Caco-2 (cell line): ENCODE measurements around the gene CNTN2. TPM values are rescaled to one million over a fixed set of nuclear protein-coding genes. Genes with fewer than 3 reads are reported as not detected.

Experiments used
- BruUV-seq: library from RNA; stranded (reverse); fragments of 400-500 nt; replicated peaks from 2 replicates; lab custom pipeline; 2021; lab: Mats Ljungman, UMichigan
- CTCF ChIA-PET: fragments of 300-600 bp; sonication (Branson Sonifier 250); formaldehyde crosslinking; loops from one replicate; lab custom pipeline; 2022; ENCODE audit warnings: antibody characterized with exemption; lab: Charles Lee
- POLR2A ChIA-PET: fragments of 300-600 bp; sonication (Branson Sonifier 250); formaldehyde crosslinking; loops from one replicate; lab custom pipeline; 2022; ENCODE audit warnings: antibody characterized with exemption; lab: Charles Lee
- DNase-seq, 2 experiments: peaks; one replicate each; pipeline versions ENCODE4 v3.0.0 to v3.0.0-alpha.2; 2020 to 2022
- H3K27me3 ChIP-seq: replicated peaks from 2 replicates; pipeline ENCODE4 v1.6.0; 2011; ENCODE audit warnings: low read length; ENCODE audit not compliant: control insufficient read depth, insufficient read depth
- H3K36me3 ChIP-seq: 2 replicates; pipeline ENCODE4 v1.5.1; 2011; ENCODE audit warnings: low read length; ENCODE audit not compliant: control insufficient read depth, insufficient read depth
- H3K4me1 ChIP-seq: fragments of 250-450 bp; sonication (Bioruptor Pico); 2 replicates; pipeline ENCODE4 v1.5.1; 2020; ENCODE audit warnings: mild to moderate bottlenecking
- H3K4me3 ChIP-seq: 2 replicates; pipeline ENCODE4 v1.5.1; 2011; ENCODE audit warnings: low read depth, mild to moderate bottlenecking, control low read depth, low read length
- H3K9me3 ChIP-seq: fragments of 250-450 bp; sonication (Bioruptor Pico); 2 replicates; pipeline ENCODE4 v1.5.1; 2020; ENCODE audit warnings: mild to moderate bottlenecking, moderate library complexity
- H3K27ac Mint-ChIP-seq: one replicate; pipeline ENCODE4 v1.8.0; 2022; ENCODE audit warnings: mixed read lengths; ENCODE audit not compliant: unreplicated experiment
- H3K27me3 Mint-ChIP-seq: one replicate; pipeline ENCODE4 v1.8.0; 2022; ENCODE audit warnings: mixed read lengths; ENCODE audit not compliant: insufficient read depth, unreplicated experiment
- H3K36me3 Mint-ChIP-seq: one replicate; pipeline ENCODE4 v1.8.0; 2022; ENCODE audit warnings: mild to moderate bottlenecking, mixed read lengths; ENCODE audit not compliant: insufficient read depth, unreplicated experiment
- H3K4me1 Mint-ChIP-seq: one replicate; pipeline ENCODE4 v1.8.0; 2022; ENCODE audit warnings: low read depth, mixed read lengths; ENCODE audit not compliant: unreplicated experiment
- H3K4me3 Mint-ChIP-seq: one replicate; pipeline ENCODE4 v1.8.0; 2022; ENCODE audit warnings: mild to moderate bottlenecking, moderate library complexity, mixed read lengths; ENCODE audit not compliant: unreplicated experiment
- H3K9me3 Mint-ChIP-seq: one replicate; pipeline ENCODE4 v1.8.0; 2022; ENCODE audit warnings: mixed read lengths; ENCODE audit not compliant: unreplicated experiment
- CTCF ChIP-seq, 2 experiments: fragments of 200-600 bp in 1 of 2; IDR thresholded peaks; 1 replicate in 1 of 2; 2 replicates in 1 of 2; pipeline versions ENCODE4 v1.5.1 to v1.8.0; 2011 to 2022; ENCODE audit warnings: antibody characterized with exemption in 1 of 2, control low read depth in 1 of 2, inconsistent platforms in 1 of 2, low read depth in 1 of 2, low read length in 1 of 2, mild to moderate bottlenecking in 1 of 2, moderate library complexity in 1 of 2; ENCODE audit not compliant: insufficient read depth in 1 of 2, severe bottlenecking in 1 of 2, unreplicated experiment in 1 of 2
- intact Hi-C: fragments of 100-400 bp; cut with micrococcal nuclease; formaldehyde crosslinking; loops from one replicate; pipeline ENCODE4 v1.10.0; 2022; ENCODE audit not compliant: unreplicated experiment
- total RNA-seq: library from RNA; stranded (reverse); gene quantifications from 2 replicates; pipeline ENCODE4 v1.2.3, GENCODE V29; 2022

CNTN2 gene
- total RNA-seq, 1 experiment from 2014 or later, result not detected

- H3K4me3 Mint-ChIP-seq, result no peak overlapping the region
- no peak for DNase-seq
- Histone ChIP-seq H3K36me3 (no peaks in the 10 kb centered on the region), H3K27me3 (peaks cover 1% of the 10 kb centered on the region; the same call in 1 of the 2 replicates), H3K4me3 (no peak overlapping the region), H3K4me1 (no peaks in the 10 kb centered on the region), H3K9me3 (no peaks in the 10 kb centered on the region)
- ChIA-PET POLR2A (no interaction called here), CTCF (no interaction called here)
- TF ChIP-seq CTCF (IDR thresholded peaks at IDR 0.05; ENCODE audit: insufficient read depth in 1 of 2, low read depth in 1 of 2, low read length in 1 of 2, severe bottlenecking in 1 of 2, unreplicated experiment in 1 of 2), result no peak
- no peaks in the 10 kb centered on the region for H3K36me3 Mint-ChIP-seq
- peaks cover 7% of the 10 kb centered on the region for H3K4me1 Mint-ChIP-seq
- BruUV-seq, result no TSS peak
- H3K9me3 Mint-ChIP-seq, result no peaks in the 10 kb centered on the region
- H3K27ac Mint-ChIP-seq, result no peak overlapping the region
- H3K27me3 Mint-ChIP-seq, result peaks cover 17% of the 10 kb centered on the region
- intact Hi-C loops, result no loop called here
These were observed 1.7 kb downstream of the CNTN2 start for GRCh38 chr1:205044741-205045140.

DNA sequence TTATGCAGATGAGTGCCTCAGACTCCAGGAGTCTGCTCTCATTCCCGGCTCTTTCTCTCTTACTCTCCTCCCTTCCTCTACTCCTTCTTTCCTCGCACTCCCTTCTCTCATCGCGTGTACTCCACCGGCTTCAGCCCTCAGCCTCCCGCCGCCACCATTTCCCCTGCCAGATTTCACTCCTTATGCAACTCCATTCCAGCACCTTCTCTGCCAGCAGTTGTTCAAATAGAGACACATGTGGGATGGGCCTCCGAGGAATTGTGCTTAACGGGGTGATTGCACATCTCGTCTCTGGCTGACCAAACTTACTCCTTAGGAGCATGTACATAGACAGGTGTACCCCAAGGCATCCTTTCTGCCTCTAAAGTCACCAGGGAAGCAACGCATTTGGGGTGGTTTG lies 2.1 kb downstream of the CNTN2 start:
- Mint-ChIP-seq H3K36me3 (no peaks in the 10 kb centered on the region), H3K4me1 (peaks cover 7% of the 10 kb centered on the region), H3K27ac (no peak overlapping the region), H3K9me3 (no peaks in the 10 kb centered on the region), H3K27me3 (peaks cover 14% of the 10 kb centered on the region), H3K4me3 (no peak overlapping the region)
- H3K9me3 ChIP-seq, result no peaks in the 10 kb centered on the region
- DNase-seq, result no peak
- no peak for TF ChIP-seq CTCF (IDR thresholded peaks at IDR 0.05; ENCODE audit: insufficient read depth in 1 of 2, low read depth in 1 of 2, low read length in 1 of 2, severe bottlenecking in 1 of 2, unreplicated experiment in 1 of 2)
- POLR2A ChIA-PET, result no interaction called here
- no TSS peak for BruUV-seq
- peaks cover 1% of the 10 kb centered on the region; the same call in 1 of the 2 replicates for H3K27me3 ChIP-seq
- H3K4me1 ChIP-seq, result no peaks in the 10 kb centered on the region
- CTCF ChIA-PET, result no interaction called here
- no peaks in the 10 kb centered on the region for H3K36me3 ChIP-seq
- no peak overlapping the region for H3K4me3 ChIP-seq
- intact Hi-C loops, result no loop called here

DNA sequence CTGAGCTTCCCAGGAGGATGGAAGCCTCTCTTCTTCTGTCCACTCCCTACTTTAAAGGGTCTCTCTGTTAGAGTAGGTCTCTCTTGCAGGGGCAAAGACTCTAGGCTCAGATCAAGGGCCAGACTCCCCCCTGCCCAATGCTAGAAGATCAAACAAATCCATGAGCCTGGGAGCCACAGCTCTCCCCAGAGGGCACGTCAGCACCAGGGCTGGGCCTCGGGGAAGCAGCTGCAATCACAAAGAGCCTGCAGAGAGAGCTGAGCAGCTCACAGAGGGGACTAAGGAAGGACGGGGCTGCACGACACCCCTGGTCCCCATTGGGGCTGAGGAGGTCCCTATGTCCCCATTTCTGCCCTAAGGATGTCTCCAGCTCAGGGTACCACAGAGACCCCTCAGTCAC lies 3.9 kb downstream of the CNTN2 start:
- Mint-ChIP-seq H3K4me1 (peaks cover 7% of the 10 kb centered on the region), H3K27ac (no peak overlapping the region), H3K27me3 (peaks cover 13% of the 10 kb centered on the region), H3K36me3 (no peaks in the 10 kb centered on the region), H3K4me3 (no peak overlapping the region), H3K9me3 (no peaks in the 10 kb centered on the region)
- no peak for TF ChIP-seq CTCF (IDR thresholded peaks at IDR 0.05; ENCODE audit: insufficient read depth in 1 of 2, low read depth in 1 of 2, low read length in 1 of 2, severe bottlenecking in 1 of 2, unreplicated experiment in 1 of 2)
- no peak for DNase-seq
- BruUV-seq, result no TSS peak
- H3K9me3 ChIP-seq, result no peaks in the 10 kb centered on the region
- no peaks in the 10 kb centered on the region for H3K36me3 ChIP-seq
- H3K4me3 ChIP-seq, result no peak overlapping the region
- ChIA-PET CTCF (no interaction called here), POLR2A (no interaction called here)
- intact Hi-C loops, result no loop called here
- no peaks in the 10 kb centered on the region for H3K4me1 ChIP-seq
- no peaks in the 10 kb centered on the region for H3K27me3 ChIP-seq
